Mammary epithelial cell (primary cell): ENCODE data around the gene SMYD4.

Experiments used
- CTCF ChIP-seq, 2 donors: IDR thresholded peaks in 1 of 2; conservative IDR thresholded peaks in 1 of 2; 2 replicates each; pipeline ENCODE4 v1.5.1; 2011 to 2012; ENCODE audit warnings: inconsistent platforms in 2 of 2, low read length in 2 of 2, mild to moderate bottlenecking in 2 of 2, control low read depth in 1 of 2, low read depth in 1 of 2; ENCODE audit not compliant: insufficient read depth in 1 of 2; ENCODE audit errors: extremely low read depth in 1 of 2
- EZH2 ChIP-seq: IDR thresholded peaks from 2 replicates; pipeline ENCODE4 v1.6.1; 2012; ENCODE audit warnings: low read length, inconsistent platforms, borderline replicate concordance

DNA sequence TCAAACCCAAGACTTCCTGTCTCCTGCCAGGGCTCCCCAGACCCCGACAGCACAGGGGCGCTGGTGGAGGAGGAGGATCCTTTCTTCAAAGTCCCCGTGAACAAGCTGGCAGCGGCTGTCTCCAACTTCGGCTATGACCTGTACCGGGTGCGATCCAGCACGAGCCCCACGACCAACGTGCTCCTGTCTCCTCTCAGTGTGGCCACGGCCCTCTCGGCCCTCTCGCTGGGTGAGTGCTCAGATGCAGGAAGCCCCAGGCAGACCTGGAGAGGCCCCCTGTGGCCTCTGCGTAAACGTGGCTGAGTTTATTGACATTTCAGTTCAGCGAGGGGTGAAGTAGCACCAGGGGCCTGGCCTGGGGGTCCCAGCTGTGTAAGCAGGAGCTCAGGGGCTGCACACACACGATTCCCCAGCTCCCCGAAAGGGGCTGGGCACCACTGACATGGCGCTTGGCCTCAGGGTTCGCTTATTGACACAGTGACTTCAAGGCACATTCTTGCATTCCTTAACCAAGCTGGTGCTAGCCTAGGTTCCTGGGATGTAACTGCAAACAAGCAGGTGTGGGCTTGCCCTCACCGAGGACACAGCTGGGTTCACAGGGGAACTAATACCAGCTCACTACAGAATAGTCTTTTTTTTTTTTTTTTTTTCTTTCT is 59.8 kb downstream of the SMYD4 start:
- no peak for TF ChIP-seq CTCF (conservative IDR thresholded peaks at IDR 0.05 in 1 of 2, IDR thresholded peaks at IDR 0.05 in 1 of 2; ENCODE audit: extremely low read depth in 1 of 2, insufficient read depth in 1 of 2, low read depth in 1 of 2, low read length in 2 of 2)
- no peak for TF ChIP-seq EZH2
